GM19455 (cell line): ENCODE data around the gene ACER3.
"Not testable (repeated sequence)": the region's sequence is repeated elsewhere in the genome, so short reads cannot be mapped to it uniquely, and the experiment has no call there.

ENCODE experiments used
- ATAC-seq: cut with Tn5 transposase; IDR thresholded peaks from one replicate; pipeline ENCODE4 v1.9.1; 2021; ENCODE audit not compliant: unreplicated experiment

Gene ACER3

DNA sequence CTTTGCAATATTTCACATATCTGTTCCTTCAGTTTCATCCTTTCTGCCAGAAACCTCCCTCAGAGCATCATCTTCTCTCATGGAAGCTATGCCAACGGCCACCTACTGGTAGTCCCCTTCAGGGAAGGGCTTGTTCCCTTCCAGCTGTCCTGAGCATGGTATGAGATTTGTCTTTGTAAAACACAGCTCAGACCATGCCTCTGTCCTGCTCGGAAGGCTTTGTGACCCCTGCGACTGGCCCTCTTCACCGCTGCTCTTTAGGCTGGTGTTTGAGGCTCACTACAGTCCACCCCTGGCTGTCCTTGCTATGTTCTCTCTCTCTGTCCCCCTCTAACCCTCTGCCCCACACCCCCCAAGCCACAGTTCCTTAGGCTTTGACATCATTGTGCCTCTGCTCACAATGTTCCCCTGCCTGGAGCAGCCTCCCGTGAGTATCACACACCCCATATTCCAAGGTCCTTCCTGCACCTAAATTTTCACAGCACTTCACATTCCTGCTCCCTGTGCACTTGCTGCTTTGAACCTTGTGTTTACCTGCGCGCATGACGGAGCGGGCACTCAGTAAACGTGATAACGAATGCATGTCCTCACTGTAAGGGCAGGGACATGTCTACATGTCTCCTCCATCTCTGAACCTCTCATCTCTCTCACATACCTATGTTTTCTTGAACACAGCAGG, 24.0 kb upstream of the ACER3 start:
- ATAC-seq = no peak

DNA sequence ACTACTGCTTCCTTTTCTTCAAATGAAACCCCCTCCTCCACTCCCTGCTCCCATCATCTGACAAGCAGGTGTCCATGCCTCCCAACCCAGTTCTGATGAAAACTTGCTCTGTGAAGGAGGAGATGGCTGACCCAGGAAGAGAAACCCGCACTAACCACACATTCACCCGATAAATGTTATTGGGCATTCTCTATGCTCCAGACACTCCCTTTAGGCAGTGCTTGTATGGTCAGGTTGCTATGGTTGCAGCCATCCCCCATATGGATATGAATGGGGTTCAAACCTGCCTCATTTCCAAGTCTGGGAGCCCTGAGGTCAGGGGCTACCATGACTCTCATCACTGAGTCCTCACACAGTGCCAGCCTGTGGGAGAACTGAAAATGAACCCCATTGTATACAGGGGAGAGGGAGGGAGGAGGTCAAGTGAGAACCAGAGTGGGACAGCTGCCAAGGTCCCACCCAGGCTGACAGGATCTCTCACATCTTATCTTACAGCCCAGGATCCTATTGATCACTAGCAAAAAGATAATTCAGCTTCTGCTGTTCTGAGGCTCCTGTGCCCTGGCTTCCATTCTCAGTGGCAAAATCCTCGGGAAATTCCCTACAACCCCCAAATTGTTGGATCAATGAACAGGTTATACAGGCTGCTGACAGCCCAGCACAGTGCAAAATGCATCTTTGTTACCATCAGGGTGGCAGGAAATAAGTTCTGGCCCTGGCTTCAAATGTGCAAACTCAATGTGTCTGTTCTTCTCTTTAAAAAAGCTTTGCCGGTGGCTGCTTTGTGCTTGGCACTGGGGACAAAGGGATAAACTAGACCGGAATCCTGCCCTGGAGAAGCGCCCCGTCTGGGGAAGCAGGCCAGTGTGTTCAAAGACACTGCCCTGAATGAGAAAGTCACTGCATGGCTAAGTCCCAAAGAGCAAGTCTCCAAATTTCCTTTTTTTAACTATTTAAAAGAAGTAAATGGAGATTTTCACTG, 22.7 kb upstream of the ACER3 start:
- ATAC-seq = no peak

DNA sequence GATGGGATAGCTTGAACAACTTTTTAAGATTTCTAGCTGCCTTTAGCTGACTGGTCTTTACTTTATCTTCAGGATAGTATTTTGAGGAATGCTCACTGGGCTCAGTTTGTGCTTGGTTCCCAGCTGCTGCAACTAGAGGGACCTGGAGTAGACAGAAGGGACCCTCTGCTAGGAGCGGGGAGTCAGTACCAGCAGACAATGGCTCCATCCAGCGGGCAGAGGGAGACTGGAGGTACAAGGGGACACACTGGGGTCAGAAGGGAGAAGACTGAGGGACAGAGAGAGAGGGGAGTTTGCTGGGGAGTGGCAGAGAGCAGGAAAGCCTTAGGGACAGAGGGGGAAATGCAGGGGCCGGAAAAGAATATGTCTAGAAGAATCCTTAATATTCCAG, 22.0 kb upstream of the ACER3 start:
- no peak for ATAC-seq

DNA sequence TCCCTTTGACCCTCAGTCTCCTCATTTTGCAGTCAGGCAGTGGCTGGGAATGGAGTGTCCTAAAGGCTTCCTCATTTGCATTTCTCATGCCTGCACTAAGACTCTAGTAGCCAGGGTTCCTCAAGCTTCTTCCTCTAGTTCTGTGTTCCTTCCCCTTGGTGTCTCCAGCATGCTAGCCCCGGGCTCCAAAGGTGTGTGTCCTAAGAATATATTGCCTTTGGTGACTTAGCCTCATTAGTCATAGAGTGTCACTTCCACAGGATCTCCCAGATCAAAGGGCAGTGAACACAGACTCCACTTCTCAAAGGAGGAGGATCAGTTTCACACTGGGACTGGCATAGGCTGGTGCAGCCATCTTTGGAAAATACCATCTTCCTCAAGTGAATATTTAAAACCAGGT, 21.4 kb upstream of the ACER3 start:
- ATAC-seq = no peak

DNA sequence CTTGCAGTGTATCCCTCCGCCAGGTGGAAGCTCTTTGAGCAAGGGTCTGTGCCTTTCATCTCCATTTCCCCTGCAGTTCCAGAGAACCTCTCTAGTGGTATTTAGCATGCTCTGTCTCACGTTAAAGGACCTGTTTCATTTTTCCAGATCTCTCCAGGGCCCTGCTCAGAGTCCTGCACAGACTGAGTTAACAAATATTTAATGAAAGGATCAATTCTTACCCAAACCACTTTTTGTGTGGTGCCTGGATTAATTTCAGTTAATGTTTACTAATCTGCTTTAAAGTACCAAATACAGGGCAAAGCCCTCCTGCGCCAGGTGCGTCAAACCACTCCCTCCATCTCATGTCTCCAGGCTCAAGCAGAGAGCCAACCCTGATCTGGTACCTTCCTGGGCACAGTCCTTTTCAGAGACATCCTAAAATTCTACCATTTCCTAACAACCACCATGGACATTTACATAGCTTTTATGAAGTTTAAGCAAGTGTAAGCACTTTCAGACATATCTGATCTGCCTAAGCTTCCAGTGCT, 18.7 kb upstream of the ACER3 start:
- ATAC-seq = no peak

DNA sequence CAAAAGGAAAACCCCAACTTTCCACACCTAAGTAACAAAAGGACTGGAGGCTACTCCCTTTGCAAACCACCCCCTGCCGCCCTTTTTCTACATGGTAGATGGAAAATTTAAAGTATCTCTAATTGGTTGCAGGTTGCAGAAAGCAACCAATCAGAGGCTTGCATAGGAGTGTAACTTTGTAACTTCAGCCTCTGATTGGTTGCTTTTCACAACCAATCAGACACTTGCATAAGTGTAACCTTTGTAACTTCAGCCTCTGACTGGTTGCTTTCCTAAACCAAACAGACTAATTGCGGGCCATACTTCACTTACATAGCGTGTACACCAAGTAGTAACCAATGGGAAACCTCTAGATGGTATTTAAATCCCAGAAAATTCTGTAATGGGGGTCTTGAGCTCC, 16.8 kb upstream of the ACER3 start:
- ATAC-seq = no peak

DNA sequence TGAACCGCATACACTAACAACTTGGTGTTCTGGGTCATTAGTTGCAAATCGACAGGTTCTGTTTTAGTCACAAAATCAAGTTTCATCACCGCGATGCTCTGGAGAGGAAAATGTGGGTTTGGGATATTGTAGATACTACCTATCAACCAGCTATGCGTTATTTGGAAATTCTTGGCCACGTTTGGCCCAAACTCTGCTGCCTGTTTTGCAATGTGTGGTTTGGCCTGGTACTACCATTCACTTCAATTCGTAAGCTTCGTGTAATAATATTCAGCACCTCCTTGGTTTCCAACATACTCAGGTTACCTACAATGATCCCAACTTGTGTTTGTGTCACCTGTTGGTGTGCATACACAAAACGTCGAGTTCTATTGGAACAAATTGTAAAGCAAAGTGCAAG, 16.2 kb upstream of the ACER3 start:
- no peak for ATAC-seq

DNA sequence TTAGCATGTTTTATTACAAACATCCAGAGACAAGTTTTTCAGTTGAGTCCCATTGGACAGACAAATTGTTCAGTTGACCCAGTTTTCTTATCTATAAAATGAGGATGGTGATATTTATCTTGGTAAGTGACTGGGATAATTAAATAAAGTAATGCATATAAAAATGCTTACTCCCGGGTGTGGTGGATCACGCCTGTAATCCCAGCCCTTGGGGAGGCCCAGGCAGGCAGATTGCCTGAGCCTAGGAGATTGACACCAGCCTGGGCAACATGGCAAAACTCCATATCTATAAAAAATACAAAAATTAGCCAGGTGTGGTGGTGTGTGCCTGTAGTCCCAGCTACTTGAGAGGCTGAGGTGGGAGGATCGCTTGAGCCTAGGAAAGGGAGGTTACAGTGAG, 15.6 kb upstream of the ACER3 start:
- ATAC-seq = no peak

DNA sequence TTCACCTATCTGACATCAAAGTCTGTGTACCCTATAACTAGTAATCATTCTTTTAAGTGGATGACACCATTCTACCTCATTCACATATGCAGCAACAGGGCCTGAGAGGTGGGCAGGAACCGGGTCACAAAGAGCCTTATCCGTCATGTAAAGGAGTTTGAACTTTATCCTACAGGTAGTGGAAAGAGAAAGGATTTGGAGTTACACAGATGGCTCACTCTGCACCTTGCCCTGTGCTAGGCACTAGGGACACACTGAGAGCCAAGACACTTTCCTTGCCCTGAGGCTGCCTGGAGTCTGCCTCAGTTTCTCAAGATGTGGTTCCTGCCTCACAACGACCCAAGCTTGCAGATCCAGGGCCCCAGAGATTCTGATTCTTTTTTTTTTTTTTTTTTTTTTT, 14.3 kb upstream of the ACER3 start:
- no peak for ATAC-seq

DNA sequence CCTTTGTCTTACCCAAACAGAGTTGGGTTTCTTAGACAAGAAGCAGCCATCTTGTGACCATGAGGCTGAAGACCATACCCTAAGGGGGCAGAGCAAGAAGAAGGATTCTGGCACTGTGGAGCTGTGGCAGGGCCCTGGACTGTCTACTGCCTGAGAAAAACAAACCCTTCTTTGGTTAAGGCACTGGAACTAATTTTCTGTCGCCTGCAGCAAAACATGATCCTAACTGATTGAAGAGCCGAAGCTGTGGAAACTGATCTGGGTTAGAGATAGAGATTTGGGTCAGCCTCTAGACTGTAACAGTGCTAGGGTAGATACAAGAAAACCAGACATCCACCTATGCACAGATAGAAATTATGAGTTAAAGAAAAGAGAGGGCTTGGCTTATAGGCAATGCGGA, 11.3 kb upstream of the ACER3 start:
- ATAC-seq = no peak

DNA sequence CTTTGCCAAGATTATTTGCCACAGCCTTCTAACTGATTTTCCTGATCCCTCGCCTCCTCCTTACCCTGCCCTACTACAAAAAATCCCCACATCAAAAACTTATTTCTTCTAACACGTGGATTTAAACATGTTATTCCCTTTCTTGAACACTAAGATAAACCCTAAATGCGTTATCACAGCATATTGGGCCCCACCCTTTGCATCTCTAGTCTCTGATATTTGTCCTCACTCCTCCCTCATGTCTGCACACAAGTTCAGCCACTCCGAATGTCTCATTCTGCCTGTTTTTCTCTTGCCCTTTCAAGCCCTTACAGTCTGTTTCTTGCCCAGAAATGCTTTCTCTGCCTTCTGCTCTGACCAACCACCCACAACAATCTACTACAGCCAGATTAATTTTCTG, 10.6 kb upstream of the ACER3 start:
- ATAC-seq = no peak

DNA sequence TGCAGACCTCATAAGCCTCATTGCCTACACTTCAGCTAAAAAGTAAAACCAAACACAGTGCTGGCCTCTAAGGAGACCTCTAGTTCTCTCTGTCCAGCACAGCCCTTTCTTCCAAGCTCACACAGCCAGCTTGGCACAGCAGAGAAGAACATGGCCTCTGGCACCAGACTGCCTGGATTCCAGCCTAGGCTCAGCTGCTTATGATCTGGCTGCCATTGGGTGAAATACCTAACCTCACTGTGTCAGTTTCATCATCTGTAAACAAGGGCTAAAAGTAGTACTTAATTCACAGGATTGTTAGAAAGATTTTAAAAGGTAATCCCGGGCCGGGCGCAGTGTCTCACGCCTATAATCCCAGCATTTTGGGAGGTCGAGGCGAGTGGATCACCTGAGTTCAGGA, 9.9 kb upstream of the ACER3 start:
- ATAC-seq = no peak

DNA sequence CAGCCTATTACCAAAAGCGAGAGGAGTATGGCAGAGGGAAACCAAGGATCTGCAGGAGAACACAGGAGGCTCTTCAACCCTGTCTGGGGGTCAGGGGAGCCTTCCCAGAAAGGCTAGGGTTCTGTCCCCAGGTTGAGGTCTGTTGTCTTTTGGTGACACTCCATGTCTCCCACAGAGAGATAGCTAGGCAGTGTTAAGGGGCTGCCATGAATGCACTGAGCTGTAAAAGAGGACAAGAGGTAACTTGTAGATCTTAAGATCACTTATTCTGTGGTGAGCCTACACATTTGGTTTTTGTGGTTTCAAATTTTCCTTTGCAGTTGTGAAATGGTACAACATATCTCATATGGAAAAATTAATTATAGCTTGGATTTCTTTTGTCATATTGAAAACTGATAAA, 6.0 kb upstream of the ACER3 start:
- ATAC-seq = no peak

DNA sequence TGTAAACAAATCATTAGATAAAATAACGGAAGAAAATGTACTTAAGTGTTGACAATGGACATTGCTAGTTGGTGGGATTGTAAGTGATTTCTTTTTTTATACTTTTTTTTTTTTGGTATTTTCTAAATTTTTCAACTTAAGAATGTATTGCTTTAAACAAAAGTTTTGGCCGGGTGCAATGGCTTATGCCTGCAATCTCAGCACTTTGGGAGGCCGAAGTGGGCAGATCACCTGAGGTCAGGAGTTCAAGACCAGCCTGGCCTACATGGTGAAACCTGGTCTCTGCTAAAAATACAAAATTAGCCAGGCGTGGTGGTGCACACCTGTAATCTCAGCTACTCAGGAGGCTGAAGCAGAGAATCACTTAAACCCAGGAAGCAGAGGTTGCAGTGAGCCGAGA, 5.0 kb upstream of the ACER3 start:
- ATAC-seq = not testable (repeated sequence)

DNA sequence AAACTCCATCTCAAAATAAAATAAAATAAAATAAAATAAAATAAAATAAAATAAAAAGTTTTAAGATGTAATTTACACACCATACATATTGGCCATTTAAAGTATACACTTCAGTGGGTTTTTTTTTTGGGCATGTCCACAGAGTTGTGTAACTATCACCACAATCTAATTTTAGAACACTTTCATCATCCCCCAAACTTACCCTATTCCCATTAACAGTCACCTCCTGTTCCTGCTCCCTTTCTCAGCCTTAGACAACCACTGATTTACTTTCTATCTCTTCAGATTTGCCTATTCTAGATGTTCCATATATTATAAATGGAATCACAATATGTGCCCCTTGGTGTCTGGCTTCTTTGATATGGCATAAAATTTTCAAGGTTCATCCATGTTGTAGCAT, 4.6 kb upstream of the ACER3 start:
- no peak for ATAC-seq

DNA sequence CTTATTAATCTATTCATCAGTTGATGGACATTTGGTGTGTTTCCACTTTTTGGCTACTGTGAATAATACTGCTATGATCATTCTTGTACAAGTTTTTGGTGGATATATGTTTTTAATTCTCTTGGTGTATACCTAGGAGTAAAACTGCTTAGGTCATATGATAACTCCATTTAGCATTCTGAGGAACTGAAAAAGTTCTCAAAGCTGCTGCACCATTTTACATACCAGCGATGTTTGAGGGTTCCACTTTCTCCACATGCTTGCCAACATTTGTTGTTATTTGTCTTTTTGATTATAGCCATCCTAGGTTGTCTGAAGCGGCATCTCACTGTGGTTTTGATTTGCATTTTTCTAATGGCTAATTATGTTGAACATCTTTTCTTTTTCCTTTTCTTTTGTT, 4.1 kb upstream of the ACER3 start:
- ATAC-seq = no peak

DNA sequence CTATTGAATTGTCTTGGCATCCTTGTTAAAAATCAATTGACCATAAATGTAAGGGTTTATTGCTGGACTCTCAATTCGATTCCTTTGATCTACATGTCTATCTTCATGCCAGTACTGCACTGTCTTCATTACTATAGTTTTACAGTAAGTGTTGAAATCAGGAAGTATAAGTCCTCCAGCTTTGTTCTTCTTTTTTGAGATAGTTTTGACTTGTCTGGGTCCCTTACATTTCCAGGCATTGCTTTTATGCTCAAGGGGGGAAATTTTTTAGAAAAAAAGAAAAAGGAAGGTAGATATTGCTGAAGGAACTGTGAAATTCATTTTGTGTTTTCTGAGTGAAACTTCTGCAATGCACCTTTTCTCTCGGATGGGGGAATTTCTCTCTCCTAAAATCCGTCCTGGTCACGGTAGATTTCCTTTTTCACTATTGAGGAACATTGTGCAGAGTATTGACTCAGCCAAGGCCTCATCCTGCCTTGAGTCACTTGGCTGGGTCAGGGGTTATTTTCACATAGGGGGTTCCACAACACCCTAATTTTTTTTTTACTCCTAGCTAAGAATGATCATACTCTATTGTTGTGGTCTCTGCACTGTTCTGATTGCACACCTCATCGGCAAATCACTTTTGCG, 2.8 kb upstream of the ACER3 start:
- no peak for ATAC-seq

DNA sequence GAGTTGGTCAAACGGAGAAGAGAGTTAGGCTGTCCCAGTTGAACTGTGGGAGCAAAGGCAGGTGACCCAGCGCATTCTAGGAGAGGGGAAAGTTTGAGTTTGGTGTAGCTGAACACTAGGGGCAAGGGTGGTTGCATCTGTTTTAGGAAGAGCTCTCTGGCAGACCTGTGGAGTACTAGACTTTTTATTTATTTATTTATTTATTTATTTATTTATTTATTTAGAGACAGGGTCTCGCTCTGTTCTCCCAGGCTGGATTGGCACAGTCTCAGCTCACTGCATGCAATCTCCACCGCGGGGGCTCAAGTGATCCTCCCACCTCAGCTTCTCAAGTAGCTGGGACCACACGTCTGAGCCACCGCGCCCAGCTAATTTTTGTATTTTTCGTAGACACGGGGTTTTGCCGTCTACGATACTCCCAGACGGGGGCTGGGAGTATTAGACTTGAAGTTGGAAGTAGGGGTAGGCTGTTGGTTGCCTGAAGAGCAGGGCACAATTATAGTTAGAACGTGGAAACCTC, 950 bp upstream of the ACER3 start:
- no peak for ATAC-seq

DNA sequence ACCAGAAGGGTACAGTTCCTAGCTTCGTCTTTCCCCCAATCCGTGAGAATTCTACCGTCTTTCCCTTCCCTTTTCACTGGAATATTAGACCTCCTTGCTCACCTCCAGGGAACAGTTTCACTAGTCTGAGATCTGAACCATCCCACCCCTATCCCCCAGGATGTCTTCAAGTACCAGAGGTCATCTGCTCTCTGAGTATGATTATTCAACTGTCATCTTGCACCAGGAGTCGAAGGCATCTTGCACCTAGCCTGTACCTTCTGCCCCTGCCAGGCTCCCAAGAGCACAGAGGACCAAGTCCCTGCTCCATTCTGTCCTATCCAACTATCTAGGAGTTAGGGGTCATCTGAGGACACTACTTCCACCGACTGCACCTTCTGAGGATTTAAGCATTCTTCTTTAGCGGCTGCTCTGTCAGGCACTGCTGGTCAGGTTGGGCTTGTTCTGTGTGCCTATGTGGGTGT, 804 bp downstream of the ACER3 start:
- ATAC-seq = no peak

DNA sequence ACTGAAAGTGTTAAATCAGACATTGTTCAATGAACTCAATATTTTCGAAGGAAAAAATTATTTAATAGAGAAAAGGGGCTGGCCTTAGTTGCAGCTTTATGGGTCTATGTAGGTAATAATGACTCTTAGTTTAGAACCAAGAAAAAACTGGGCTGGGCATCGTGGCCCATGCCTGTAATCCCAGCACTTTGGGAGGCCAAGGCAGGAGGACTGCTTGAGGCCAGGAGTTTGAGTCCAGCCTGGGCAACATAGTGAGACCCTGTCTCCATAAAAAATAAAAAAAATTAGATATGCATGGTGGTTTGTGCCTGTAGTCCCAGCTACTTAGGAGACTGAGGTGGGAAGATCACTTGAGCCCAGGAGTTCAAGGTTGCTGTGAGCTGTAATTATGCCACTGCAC, 2.1 kb downstream of the ACER3 start:
- not testable (repeated sequence) for ATAC-seq

DNA sequence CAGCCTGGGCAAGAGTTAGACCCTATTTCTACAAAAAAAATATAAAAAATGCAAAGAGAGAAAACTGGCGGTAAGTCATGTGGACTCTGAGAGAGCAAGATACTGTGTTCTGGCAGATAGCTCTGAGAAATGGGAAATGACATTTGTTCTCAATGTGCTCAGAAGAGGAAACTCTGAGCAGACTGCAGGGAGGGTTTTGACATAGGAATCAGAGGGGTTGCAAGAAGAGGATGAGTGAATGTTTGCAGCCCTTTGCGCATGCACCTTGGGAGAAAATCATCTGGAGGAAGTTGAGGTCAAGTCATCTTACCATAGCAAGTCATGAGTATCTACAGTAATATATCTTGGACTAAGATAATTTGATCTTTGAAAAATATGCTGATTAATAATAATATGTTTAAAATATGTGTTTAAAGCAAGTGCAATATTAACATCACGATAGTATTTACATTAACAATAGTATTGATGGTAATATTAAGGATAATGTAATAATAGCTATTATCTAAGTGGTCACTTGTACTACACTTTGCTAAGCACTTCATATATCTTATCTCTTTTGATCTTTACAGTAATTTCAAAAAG, 2.6 kb downstream of the ACER3 start:
- no peak for ATAC-seq
